ENCODE measurements around the gene ZNF275. TPM values are rescaled to one million over a fixed set of nuclear protein-coding genes. Genes with fewer than 3 reads are reported as not detected.

ZNF275 gene
- total RNA-seq, 1 experiment from 2014 or later, result 9.8 TPM

DNA sequence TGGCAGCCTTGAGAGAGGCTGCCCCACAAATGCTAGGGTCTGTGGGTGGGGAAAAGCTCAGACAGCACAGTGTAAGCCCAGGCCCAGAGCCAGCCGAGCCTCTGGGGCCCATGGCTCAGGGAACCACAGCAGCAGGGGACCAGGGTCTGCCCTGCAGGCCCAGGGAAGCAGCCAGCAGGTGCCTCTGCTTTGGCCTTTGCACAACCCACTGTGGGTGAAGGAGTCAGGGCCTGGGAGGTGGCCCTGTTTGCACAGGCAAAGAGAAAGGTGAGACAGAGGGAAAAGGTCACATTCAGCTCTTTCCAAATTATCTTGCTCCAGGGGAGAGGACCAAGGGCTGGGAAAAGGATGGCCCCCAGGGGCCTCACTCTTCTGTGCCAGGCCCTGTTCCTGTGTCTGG is 21.1 kb upstream of the ZNF275 start:
- no peak overlapping the region for H2AFZ ChIP-seq (ENCODE audit: low read depth, low read length, poor library complexity, severe bottlenecking)
- no peaks in the 10 kb centered on the region for H3K36me3 ChIP-seq (ENCODE audit: control insufficient read depth in 1 of 2, insufficient read depth in 2 of 2, low read length in 2 of 2)
- H3K4me3 ChIP-seq (replicated peaks in 1 of 2; ENCODE audit: low read depth in 1 of 2, low read length in 2 of 2), result no peak overlapping the region
- H3K9me2 ChIP-seq (ENCODE audit: insufficient read depth), result no peaks in the 10 kb centered on the region
- RAD21 ChIA-PET (ENCODE audit: low non-redundant PET in 1 of 2, low total read pairs in 2 of 2, uncharacterized antibody in 2 of 2, unreplicated experiment in 2 of 2), result no interaction called here
- POLR2A ChIA-PET, result no interaction called here
- CTCF ChIA-PET, result no interaction called here
- H4K20me1 ChIP-seq (ENCODE audit: insufficient read depth), result no peaks in the 10 kb centered on the region
- H3K79me2 ChIP-seq (ENCODE audit: insufficient read depth, low read length), result no peaks in the 10 kb centered on the region
- TF ChIP-seq EZH2 (IDR thresholded peaks at IDR 0.05) (no peak), TCF7L2 (IDR thresholded peaks at IDR 0.05; ENCODE audit: borderline replicate concordance, extremely low read depth, insufficient read depth, insufficient read length) (no peak), EZH2phosphoT487 (IDR thresholded peaks at IDR 0.05; ENCODE audit: borderline replicate concordance) (no peak), CBX3 (IDR thresholded peaks at IDR 0.05; ENCODE audit: low read depth) (no peak), ELF1 (IDR thresholded peaks at IDR 0.05; ENCODE audit: borderline replicate concordance, low read depth) (no peak), SP1 (IDR thresholded peaks at IDR 0.05; ENCODE audit: low read depth) (no peak), ZFX (IDR thresholded peaks at IDR 0.05) (no peak), EGR1 (IDR thresholded peaks at IDR 0.05; ENCODE audit: low read depth) (no peak), SIN3A (IDR thresholded peaks at IDR 0.05; ENCODE audit: low read depth) (no peak), POLR2A (IDR thresholded peaks at IDR 0.05; ENCODE audit: borderline replicate concordance, extremely low read depth, insufficient read depth, insufficient read length) (no peak), CEBPB (IDR thresholded peaks at IDR 0.05; ENCODE audit: low read depth) (no peak), FOSL1 (IDR thresholded peaks at IDR 0.05; ENCODE audit: low read depth) (no peak)
- TF ChIP-seq, protein P1, sequence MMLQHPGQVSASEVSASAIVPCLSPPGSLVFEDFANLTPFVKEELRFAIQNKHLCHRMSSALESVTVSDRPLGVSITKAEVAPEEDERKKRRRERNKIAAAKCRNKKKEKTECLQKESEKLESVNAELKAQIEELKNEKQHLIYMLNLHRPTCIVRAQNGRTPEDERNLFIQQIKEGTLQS (IDR thresholded peaks at IDR 0.05), result no peak
- TF ChIP-seq, protein P2, sequence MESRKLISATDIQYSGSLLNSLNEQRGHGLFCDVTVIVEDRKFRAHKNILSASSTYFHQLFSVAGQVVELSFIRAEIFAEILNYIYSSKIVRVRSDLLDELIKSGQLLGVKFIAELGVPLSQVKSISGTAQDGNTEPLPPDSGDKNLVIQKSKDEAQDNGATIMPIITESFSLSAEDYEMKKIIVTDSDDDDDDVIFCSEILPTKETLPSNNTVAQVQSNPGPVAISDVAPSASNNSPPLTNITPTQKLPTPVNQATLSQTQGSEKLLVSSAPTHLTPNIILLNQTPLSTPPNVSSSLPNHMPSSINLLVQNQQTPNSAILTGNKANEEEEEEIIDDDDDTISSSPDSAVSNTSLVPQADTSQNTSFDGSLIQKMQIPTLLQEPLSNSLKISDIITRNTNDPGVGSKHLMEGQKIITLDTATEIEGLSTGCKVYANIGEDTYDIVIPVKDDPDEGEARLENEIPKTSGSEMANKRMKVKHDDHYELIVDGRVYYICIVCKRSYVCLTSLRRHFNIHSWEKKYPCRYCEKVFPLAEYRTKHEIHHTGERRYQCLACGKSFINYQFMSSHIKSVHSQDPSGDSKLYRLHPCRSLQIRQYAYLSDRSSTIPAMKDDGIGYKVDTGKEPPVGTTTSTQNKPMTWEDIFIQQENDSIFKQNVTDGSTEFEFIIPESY (IDR thresholded peaks at IDR 0.05; ENCODE audit: extremely low read depth, insufficient replicate concordance, low read length), result no peak
- TF ChIP-seq, protein P3, sequence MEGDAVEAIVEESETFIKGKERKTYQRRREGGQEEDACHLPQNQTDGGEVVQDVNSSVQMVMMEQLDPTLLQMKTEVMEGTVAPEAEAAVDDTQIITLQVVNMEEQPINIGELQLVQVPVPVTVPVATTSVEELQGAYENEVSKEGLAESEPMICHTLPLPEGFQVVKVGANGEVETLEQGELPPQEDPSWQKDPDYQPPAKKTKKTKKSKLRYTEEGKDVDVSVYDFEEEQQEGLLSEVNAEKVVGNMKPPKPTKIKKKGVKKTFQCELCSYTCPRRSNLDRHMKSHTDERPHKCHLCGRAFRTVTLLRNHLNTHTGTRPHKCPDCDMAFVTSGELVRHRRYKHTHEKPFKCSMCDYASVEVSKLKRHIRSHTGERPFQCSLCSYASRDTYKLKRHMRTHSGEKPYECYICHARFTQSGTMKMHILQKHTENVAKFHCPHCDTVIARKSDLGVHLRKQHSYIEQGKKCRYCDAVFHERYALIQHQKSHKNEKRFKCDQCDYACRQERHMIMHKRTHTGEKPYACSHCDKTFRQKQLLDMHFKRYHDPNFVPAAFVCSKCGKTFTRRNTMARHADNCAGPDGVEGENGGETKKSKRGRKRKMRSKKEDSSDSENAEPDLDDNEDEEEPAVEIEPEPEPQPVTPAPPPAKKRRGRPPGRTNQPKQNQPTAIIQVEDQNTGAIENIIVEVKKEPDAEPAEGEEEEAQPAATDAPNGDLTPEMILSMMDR (IDR thresholded peaks at IDR 0.05 in 2 of 3, conservative IDR thresholded peaks at IDR 0.05 in 1 of 3; ENCODE audit: borderline replicate concordance in 1 of 3, insufficient read depth in 1 of 3, low read depth in 2 of 3, low read length in 2 of 3), result no peak
- TF ChIP-seq, protein P4, sequence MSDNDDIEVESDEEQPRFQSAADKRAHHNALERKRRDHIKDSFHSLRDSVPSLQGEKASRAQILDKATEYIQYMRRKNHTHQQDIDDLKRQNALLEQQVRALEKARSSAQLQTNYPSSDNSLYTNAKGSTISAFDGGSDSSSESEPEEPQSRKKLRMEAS (IDR thresholded peaks at IDR 0.05), result no peak
- TF ChIP-seq, protein P5, sequence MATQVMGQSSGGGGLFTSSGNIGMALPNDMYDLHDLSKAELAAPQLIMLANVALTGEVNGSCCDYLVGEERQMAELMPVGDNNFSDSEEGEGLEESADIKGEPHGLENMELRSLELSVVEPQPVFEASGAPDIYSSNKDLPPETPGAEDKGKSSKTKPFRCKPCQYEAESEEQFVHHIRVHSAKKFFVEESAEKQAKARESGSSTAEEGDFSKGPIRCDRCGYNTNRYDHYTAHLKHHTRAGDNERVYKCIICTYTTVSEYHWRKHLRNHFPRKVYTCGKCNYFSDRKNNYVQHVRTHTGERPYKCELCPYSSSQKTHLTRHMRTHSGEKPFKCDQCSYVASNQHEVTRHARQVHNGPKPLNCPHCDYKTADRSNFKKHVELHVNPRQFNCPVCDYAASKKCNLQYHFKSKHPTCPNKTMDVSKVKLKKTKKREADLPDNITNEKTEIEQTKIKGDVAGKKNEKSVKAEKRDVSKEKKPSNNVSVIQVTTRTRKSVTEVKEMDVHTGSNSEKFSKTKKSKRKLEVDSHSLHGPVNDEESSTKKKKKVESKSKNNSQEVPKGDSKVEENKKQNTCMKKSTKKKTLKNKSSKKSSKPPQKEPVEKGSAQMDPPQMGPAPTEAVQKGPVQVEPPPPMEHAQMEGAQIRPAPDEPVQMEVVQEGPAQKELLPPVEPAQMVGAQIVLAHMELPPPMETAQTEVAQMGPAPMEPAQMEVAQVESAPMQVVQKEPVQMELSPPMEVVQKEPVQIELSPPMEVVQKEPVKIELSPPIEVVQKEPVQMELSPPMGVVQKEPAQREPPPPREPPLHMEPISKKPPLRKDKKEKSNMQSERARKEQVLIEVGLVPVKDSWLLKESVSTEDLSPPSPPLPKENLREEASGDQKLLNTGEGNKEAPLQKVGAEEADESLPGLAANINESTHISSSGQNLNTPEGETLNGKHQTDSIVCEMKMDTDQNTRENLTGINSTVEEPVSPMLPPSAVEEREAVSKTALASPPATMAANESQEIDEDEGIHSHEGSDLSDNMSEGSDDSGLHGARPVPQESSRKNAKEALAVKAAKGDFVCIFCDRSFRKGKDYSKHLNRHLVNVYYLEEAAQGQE (IDR thresholded peaks at IDR 0.05; ENCODE audit: low read depth), result no peak
- no peak for ATAC-seq
- no peaks in the 10 kb centered on the region for H3K9me3 ChIP-seq (ENCODE audit: control insufficient read depth in 1 of 2, insufficient read depth in 1 of 2, low read depth in 1 of 2, low read length in 2 of 2)
- BruUV-seq (replicated peaks), result no TSS peak
- no peak overlapping the region for H3K9ac ChIP-seq (ENCODE audit: low read length)
- no peak overlapping the region for H3K4me2 ChIP-seq (ENCODE audit: low read length)
- no peaks in the 10 kb centered on the region for H3K4me1 ChIP-seq (ENCODE audit: control insufficient read depth in 1 of 2, insufficient read depth in 2 of 2, low read length in 2 of 2)
- no peak for DNase-seq (ENCODE audit: low read depth, low spot score)
- no peak overlapping the region for H3K27ac ChIP-seq (ENCODE audit: low read depth, low read length)
- H3K27me3 ChIP-seq (ENCODE audit: insufficient read depth, low read length), result no peaks in the 10 kb centered on the region
- intact Hi-C loops (cut with micrococcal nuclease), result no loop called here

Measured in HCT116 (cell line).